NK-92 (cell line): ENCODE data around the gene ADGRD1.

Experiments
- DNase-seq: peaks from one replicate; lab custom pipeline; 2025; ENCODE audit not compliant: unreplicated experiment; lab: John Stamatoyannopoulos, UW

Gene ADGRD1

DNA sequence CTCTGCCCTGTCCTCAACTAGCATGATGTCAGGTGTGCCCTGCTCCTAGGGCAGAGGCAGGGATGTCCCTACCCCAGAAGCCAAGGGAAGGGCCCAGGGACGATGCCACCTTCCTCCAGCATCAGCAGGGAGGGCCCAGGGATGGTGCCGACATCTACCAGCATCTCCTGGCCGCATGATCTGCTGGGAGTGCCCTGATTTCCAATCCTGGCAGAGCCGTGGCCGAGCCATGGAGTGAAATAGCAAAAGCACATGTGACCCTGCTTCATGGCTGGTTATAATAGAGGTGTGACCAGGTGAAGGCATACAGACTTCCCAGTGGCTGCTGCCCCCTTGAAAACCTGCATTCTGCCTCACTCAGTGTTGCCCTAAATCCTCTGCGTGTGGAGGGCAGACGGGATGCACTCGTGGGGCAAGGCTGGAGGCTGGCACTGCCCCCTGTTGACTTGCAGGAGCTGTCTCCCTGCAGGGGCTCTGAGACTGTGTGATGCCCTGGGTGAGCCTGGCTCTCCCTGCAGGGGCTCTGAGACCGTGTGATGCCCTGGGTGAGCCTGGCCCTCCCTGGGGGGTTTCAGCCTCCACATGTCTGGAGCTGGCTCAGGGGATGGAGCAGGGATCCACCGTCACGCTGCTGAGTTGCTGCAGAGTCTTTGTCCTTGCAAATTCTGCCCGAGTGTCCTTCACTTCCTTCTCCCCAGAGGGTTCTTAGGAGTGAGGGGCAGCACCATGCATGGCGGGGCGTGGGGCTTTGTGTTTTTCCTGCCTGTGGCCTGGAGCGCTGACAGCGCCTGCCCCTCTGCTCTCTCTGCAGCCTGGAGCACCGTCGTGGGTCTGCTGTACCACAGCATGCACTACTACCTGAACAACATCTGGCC, 51.7 kb downstream of the ADGRD1 start:
- no peak for DNase-seq

DNA sequence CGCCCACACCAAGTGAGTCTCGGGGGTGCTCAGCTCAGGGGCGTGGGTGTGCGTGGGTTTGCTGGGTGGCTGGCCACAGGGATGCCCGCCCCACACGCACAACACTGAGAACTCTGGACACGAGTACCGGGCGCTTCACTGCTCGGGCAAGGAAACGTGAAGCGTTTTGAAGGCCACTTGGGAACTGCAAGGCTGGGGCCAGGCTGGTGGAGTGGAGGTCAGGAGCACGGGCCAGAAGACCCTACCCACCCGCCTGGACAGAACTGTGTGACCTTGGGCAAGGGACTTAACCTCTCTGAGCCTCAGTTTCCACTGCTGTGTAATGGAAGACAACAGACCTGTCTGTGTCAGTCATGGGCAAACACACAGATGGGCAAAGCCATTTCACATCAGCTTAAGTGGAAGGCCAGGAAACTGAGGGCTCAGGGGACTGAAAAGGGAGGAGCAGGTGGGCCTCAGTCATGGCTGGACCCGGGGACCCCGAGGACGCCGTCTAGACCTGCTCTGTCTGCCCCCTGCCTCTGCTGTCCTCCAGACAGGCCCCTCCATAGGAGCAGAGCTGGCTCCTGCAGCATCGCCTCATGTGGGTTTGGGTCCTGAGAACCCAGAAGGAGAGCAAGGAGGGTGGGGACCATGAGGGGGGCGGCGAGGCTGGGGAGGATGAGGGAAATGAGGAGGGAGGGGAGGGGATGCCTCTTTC, 52.5 kb downstream of the ADGRD1 start:
- DNase-seq = no peak

DNA sequence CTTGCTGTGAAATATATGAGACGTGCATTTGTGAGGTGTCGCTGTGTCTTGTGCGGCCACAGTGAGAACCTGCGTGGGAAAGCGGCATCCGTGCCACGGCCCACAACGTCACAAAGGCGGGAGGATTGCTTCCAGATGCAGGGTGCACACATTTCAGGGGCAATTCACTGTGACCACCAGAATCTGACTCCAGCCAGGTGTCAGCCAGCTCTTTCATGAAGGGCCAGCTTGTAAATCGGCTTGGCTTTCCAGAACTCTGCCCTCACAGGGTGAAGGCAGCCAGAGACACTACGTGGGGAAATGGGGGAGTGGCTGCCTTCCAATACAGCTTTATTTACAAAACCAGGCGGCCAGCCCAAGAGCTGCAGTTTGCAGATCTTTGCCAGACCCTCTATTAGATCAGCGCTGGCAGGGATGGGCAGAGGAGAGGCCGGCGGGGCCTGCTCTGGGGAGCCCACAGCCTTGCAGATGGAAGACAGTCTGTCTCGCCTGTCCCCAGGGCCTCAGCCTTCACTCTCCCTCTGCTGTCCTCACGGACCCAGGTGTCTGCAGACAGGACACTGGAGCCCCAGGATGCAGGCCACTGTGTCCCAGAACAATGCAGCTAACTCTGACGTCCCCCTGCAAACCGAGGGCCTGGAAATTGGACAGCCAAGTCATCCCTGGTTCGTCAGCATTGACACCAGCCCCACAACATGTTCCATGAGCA, 53.5 kb downstream of the ADGRD1 start:
- DNase-seq = no peak

DNA sequence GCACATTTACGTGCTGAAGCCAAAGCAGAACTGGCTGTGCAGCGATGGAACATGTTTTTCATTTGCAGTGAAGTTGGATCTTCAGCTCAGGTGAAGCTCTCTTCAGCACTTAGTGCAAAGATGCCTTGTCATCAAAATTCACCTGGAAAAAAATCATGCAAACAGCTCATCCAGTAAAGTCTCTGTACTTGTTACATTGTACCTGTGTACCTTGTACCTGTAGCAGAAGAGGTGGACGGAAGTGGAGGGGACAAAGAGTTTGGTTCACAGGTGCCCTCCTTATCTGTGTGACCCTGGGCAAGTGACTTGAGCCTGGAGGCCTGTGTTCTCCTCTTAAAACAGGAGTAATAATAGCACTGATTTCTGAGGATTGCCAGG, 54.0 kb downstream of the ADGRD1 start:
- no peak for DNase-seq

DNA sequence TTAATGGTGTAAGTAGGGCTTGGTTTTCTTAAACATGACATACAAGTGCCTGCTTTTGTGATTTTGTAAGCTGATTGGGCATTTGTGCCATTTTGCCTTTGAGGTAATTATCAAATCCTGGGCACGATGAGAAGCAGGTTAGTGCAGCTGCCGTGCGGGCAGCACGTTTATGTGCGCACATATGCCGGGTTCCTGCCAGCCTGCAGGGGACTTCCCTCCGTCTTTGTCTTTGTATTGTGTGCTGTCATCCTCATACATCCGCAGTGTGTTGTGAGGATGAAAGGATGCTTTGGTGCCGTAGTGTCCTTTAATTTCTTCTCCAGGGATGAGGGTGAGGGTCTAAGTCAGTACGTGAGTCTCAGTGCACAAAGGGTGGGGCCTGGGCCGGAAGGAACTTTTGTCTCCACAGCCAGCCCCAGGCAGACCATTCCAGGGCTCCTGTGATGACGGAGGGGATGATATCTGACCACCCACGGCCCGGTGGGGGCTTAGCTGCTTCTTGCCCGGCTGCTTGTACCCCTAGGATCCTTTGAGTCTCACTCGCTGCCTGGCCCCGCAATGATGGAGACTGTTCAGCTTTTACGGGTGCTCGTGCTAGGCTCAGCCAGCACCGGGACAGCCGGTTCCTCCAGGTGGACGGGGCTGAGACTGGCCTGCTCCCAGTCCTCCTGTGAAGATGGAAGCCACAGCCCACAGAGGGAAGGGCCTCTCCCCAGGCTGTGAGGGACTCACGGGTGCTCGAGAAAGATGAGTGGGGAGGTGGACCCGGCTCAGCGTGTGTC, 54.6 kb downstream of the ADGRD1 start:
- DNase-seq = no peak

DNA sequence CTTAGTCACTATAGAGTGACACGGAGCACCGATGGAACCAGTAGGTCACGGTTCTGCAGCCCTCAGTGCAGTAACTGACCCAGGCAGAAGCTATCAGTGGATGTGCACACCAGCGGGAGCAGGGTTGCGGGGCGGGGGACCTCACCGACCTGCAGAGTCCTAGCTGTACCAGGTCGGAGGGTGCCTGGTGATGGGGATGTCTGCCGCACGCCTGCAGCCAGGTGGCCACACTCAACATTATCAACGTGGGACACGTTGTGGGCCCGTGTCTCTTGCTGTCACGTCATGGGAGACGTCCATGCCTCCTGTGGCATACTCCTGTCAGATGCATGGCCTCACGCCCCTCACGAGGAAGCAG, 55.2 kb downstream of the ADGRD1 start:
- no peak for DNase-seq

DNA sequence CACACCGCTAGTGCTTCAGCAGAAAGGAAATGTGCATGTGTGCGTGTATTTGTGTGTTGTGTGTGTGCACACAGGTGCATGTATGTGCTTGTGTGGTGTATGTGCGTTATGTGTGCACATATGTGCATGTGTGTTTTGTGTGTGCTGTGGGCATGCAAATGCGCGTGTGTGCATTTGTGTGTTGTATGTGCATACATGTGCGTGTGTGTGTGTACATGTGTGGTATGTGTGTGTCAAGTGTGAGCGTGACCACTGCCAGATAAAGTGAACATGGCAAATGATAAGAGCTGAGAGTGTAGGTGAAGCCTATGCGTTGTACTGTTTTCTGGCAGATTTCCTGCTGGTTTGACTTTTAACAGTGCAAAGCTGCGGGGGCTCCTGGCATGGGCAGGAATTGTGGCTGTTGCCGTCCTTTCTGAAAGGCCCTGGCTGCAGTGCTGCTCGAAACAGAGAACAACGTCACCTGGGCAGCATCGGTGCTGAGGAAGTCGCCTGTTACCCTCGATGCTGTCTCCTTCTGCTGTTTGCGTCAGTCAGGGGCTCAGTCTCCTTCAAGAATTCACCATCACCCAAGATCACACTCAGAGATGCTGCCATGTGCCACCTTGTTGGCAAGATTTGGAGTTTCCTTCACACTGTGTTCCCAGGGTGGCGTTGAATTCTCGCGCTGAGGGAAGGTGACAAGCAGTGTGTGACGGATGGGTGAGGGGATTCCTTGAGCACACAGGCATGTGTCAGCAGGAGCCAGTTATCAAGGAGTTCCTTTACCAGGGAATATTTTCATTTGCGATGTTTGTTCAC, 56.1 kb downstream of the ADGRD1 start:
- DNase-seq = no peak

DNA sequence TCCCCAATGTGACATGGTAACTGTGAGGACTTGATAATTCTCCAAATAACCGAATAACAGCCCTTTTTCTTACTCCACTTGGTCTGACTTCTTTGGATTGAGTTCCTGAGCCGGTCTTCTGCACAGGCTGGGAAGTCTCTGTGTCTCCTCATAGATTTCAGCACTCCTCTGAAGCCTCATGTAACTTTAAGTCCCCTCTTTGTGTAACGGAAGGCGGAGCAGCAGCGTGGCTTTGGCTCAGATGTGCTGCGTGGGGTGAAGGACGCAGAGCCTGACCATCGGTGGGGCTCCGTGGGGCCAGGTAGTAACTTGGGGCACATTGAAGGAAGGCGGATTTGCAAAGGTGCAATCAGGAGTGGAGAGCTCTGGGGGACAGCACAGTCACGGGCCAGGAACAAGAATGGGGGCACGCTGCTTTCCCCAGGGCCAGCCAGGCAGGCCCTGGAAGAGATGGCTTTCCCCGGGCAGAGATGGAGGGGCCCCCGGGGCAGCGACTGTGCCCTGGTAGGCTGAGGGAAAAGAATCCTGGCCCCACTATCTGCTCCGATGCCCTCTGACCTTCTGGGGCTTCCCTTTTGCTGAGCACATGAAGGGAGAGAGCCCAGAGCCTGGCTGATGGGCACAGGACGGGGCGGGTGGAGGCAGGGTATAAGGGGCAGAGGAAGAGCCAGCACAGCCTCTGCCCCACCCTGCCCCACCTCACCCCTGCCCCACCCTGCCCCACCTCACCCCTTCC, 56.9 kb downstream of the ADGRD1 start:
- DNase-seq = no peak

DNA sequence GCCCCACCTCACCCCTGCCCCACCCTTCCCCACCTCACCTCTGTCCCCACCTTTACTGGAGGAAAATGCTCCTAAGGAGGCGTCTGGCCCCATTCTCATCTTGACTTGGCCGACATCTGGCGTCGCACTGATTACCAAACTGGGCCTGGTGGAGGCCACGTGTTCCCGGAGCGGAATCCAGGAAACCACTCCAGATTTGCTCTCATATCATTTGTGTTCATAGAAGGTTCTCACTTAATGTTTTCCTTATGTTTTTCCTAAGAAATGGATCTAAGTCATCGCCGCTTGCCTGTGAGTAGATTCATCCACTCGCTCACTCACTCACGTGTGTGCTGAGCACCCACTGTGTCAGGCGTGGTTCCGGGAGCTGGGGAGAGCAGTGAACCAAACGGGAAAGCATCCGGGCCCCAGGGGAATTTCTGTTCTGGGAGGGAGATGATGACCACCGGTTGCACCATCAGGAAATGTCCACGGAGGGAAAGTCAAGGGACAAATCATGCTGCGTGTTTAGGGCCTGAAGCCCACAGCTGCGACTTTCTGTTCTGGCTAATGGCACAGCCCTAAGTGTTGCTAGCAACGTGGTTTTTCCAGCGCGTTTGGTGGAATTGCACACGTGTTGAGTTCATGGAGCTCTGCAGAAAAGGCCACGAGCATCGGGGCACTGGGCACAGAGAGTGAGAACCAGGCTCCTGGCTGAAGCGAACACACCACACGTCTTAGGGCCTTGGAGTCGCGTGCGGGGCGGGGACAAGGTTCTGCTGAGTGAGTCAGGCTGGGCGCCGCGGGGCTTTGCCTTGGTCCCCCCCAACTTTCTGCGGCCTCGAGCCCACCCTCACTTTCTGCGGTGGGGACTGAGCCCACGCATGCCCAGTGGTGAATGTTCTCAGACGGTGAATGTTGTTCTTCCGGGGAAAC, 57.7 kb downstream of the ADGRD1 start:
- no peak for DNase-seq

DNA sequence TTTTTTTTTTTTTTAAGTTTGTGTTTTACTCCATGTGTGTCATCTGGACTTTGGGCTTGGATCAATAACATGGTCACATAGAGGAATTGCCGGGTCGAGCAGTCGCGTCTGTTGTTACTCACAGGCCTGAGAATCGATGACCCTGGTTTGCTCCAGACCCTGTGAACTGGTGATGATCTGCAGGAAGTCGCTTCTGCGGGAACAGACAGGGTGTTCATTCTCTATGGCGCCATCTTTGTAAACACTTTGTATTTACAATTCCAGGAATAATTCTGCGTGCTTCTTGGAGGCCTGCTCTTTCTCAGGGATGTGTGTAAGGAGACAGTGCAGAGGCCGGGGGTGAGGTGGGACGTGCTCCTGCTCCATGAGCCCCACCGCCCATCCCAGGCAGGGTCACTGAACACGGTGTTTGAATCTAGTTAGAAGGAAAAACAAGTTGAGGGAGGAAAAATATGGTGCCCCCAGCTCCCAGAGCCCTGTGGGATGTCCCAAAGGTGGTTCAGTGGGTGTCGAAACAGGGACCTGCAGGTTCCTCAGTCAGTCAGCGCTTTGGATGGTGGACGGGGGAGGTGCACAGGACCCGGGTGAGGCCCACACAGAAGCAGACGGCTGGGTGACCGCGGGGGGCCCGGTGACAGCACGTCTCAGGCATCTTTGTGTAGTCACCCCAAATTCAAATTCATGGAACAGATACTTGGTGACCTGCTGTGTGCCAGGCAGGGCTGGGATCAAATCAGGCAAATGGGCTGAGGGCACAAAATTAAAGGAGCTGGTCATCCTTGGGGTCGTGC, 58.8 kb downstream of the ADGRD1 start:
- DNase-seq = no peak

DNA sequence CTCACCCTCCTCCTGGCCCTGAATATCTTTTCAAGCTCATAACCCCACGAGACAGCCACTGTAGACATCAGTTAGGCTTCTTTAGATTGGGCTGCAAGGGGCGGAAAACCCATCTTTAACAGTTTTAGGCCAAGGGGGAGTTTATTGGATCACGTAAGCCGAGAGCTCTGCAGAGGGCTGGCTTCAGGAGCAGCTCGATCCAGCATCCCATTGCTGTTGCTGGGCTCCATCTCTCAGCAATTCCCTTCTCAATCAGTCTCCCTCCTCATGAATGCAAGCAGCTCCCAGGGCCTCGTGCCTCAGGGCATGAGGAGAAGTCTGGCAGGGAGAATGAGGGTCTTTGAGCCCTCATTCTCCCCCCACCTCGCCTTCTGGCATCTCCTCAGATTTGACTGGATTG, 59.4 kb downstream of the ADGRD1 start:
- DNase-seq = no peak

DNA sequence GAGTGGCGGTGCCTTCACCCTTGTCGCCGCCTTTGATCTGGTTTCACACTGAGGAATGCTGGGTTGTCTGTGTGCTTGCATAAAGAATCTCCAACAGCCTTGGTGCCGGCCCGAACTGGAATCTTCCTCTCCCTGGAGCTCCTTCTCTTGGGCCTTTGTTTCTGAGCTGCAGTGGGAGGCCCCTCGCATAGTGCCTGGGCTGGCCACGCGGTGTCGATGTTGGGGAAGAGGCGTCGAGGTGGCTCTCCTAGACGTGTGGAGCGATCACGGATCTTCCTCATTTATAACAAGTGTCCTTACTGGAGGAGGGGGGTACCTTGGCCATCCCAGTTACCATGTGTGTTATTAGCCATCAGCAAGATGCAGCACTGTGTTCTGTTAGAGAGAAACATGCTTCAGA, 60.6 kb downstream of the ADGRD1 start:
- DNase-seq = no peak

DNA sequence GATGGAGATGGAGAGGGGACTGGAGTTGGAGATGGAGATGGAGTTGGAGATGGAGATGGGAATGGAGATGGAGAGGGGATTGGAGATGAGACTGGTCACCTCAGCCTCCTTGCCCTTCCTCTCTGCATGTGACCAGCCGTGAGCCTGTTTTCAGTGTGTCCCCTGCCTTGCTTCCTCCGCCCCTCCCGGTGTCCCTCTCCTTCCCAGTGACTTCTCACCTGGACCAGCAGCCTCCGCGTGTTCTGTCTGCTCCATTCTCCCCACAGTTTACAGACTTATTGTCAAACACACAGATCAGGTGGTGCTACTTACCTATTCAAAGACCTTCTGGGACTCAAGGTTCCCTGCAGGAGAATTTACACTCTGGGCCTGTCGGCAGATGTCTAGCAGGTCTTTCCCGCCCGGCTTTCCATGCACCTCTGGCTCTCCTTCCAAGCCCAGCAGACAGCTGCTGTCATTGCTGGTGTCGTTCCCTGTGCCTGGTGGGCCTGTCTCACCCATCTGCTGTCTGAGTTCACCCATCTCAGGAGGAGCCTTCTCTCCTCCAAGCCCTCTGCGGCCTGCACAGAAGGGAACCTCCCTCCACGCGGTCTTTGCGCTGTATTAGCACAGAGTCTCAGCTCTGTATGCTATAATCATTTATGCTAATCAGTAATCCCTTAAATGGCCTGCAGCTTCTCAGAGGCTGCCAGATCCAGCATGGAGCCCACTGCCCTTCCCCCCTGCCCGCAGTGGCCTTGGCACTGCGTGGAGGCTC, 62.1 kb downstream of the ADGRD1 start:
- DNase-seq = no peak

DNA sequence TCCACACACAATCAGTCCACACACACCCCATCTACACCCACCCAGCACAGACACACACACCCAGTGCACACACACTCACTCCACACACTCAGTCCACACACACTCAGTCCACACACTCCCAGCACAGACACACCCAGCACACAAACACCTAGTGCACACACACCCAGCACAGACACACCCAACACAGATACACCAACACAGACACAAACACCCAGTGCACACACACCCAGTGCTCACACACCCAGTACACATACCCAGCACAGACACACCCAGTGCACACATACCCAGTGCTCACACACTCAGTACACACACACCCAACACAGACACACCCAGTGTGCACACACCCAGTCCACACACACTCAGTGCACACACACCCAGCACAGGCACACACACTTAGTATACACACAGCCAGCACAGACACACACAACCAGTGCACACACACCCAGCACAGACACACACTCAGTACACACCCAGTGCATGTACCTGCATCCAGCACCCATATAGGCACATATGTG, 63.8 kb downstream of the ADGRD1 start:
- DNase-seq = no peak

DNA sequence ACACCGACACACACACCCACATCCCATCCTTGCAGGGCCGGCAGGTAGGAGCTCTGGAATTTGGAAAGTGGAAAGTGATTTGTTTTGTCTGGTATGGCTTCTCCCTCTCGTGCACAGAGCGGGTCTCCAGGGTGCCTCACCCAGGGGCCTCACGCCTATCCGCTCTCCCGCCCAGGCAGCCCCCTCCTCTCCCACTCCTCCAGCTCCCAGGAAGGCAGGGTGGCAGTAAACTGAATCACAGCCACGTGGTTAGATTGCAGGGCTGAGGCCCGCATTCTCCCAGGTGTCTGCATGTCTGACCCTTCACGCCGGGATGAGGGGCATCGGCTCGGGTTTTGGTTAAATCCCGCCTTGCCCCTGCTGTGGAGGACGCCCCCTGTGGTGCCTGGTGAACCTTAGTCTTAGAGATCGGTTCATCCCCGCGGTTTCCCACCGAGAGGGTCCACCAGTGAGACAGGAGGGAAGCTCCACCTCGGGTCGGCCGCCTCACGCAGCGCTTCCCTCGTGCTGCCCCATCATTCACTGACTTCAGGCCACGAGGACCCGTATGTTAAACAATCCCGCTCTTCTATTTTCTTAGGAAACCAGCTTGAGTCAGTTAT, 64.4 kb downstream of the ADGRD1 start:
- DNase-seq = no peak

DNA sequence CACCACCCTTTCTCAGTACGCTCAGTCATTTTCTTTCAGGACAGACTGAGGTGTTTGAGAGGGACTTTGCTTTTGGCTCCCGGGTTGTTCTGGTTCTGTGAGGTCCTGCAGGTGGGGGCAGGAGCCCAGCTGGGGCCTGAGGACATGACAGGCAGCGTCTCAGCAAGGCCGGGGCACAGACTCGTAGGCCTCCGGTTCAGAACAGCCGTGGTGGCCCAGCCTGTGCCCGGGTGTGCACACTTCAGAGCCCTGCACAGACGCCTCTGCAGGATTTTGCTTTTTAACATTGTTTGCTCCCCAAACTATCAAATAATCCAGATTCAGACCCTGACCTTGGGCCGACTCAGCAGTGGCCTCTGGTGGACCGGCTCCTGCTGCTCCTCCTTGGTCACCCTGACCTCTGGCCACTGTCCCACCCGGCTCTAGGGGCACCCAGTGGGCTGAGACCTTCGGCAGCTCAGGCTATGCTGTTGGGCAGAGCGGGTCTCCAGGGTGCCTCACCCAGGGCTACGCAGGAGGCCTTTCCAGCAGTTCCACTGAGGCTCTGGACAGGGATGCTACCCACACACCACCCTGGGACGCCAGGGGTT, 65.2 kb downstream of the ADGRD1 start:
- no peak for DNase-seq
